ENCODE data around the gene DGKI.

The DGKI gene

GRCh38 chr7:137862964-137863363 is 16.2 kb upstream of the DGKI start:
- H3K4me3 ChIP-seq (ENCODE audit: insufficient read depth, low read length, poor library complexity, severe bottlenecking), result no peak overlapping the region
- H3K79me2 ChIP-seq (ENCODE audit: insufficient read depth, low read length), result no peaks in the 10 kb centered on the region
- no peak overlapping the region for H3K9ac ChIP-seq (ENCODE audit: low read length)
- H3F3A ChIP-seq (ENCODE audit: insufficient read depth), result no peaks in the 10 kb centered on the region
- no peak overlapping the region for H2AFZ ChIP-seq (ENCODE audit: low read depth, low read length, severe bottlenecking)
- no peaks in the 10 kb centered on the region for H3K27me3 ChIP-seq (ENCODE audit: low read length)
- H3K27ac ChIP-seq (ENCODE audit: low read depth, low read length), result no peak overlapping the region
- peaks cover 7% of the 10 kb centered on the region; the same call in 1 of the 2 replicates for H3K9me3 ChIP-seq (ENCODE audit: insufficient read depth, low read length)
- TF ChIP-seq CTCF (IDR thresholded peaks at IDR 0.05; ENCODE audit: insufficient read depth, low read length, poor library complexity, severe bottlenecking), result no peak
- no peak for TF ChIP-seq EZH2phosphoT487 (conservative IDR thresholded peaks at IDR 0.05; ENCODE audit: low read length)
- H3K36me3 ChIP-seq (ENCODE audit: low read length), result no peaks in the 10 kb centered on the region
- no peak overlapping the region for H3K4me2 ChIP-seq (ENCODE audit: low read depth, low read length, poor library complexity, severe bottlenecking)
- no peaks in the 10 kb centered on the region for H3K9me2 ChIP-seq (replicated peaks; ENCODE audit: insufficient read depth, low read length)
- no peaks in the 10 kb centered on the region for H4K20me1 ChIP-seq (ENCODE audit: low read depth, low read length)

GRCh38 chr7:137862358-137862757 is 15.6 kb upstream of the DGKI start:
- Histone ChIP-seq H3K9me2 (replicated peaks; ENCODE audit: insufficient read depth, low read length) (no peaks in the 10 kb centered on the region), H3K27ac (ENCODE audit: low read depth, low read length) (no peak overlapping the region), H3K36me3 (ENCODE audit: low read length) (no peaks in the 10 kb centered on the region), H4K20me1 (ENCODE audit: low read depth, low read length) (no peaks in the 10 kb centered on the region), H2AFZ (ENCODE audit: low read depth, low read length, severe bottlenecking) (no peak overlapping the region), H3K4me3 (ENCODE audit: insufficient read depth, low read length, poor library complexity, severe bottlenecking) (no peak overlapping the region), H3K4me2 (ENCODE audit: low read depth, low read length, poor library complexity, severe bottlenecking) (no peak overlapping the region), H3F3A (ENCODE audit: insufficient read depth) (no peaks in the 10 kb centered on the region), H3K79me2 (ENCODE audit: insufficient read depth, low read length) (no peaks in the 10 kb centered on the region), H3K9ac (ENCODE audit: low read length) (no peak overlapping the region), H3K9me3 (ENCODE audit: insufficient read depth, low read length) (peaks cover 7% of the 10 kb centered on the region; the same call in 1 of the 2 replicates), H3K27me3 (ENCODE audit: low read length) (no peaks in the 10 kb centered on the region)
- no peak for TF ChIP-seq EZH2phosphoT487 (conservative IDR thresholded peaks at IDR 0.05; ENCODE audit: low read length)

- Histone ChIP-seq H3F3A (ENCODE audit: insufficient read depth) (no peaks in the 10 kb centered on the region), H3K79me2 (ENCODE audit: insufficient read depth, low read length) (no peaks in the 10 kb centered on the region), H3K9me3 (ENCODE audit: insufficient read depth, low read length) (peaks cover 7% of the 10 kb centered on the region; the same call in 1 of the 2 replicates), H4K20me1 (ENCODE audit: low read depth, low read length) (no peaks in the 10 kb centered on the region), H3K4me2 (ENCODE audit: low read depth, low read length, poor library complexity, severe bottlenecking) (no peak overlapping the region), H3K9me2 (replicated peaks; ENCODE audit: insufficient read depth, low read length) (no peaks in the 10 kb centered on the region), H3K27me3 (ENCODE audit: low read length) (no peaks in the 10 kb centered on the region), H3K27ac (ENCODE audit: low read depth, low read length) (no peak overlapping the region), H3K36me3 (ENCODE audit: low read length) (no peaks in the 10 kb centered on the region), H3K4me3 (ENCODE audit: insufficient read depth, low read length, poor library complexity, severe bottlenecking) (no peak overlapping the region), H3K9ac (ENCODE audit: low read length) (no peak overlapping the region), H2AFZ (ENCODE audit: low read depth, low read length, severe bottlenecking) (no peak overlapping the region)
- TF ChIP-seq EZH2phosphoT487 (conservative IDR thresholded peaks at IDR 0.05; ENCODE audit: low read length) (no peak), CTCF (IDR thresholded peaks at IDR 0.05; ENCODE audit: insufficient read depth, low read length, poor library complexity, severe bottlenecking) (no peak)
These were observed 13.8 kb upstream of the DGKI start for GRCh38 chr7:137860542-137860941.

GRCh38 chr7:137853053-137853452 is 6.3 kb upstream of the DGKI start:
- Histone ChIP-seq H3K4me3 (ENCODE audit: insufficient read depth, low read length, poor library complexity, severe bottlenecking) (no peak overlapping the region), H3K9ac (ENCODE audit: low read length) (no peak overlapping the region), H3K4me2 (ENCODE audit: low read depth, low read length, poor library complexity, severe bottlenecking) (no peak overlapping the region), H3K9me3 (ENCODE audit: insufficient read depth, low read length) (no peaks in the 10 kb centered on the region), H3F3A (ENCODE audit: insufficient read depth) (no peaks in the 10 kb centered on the region), H3K36me3 (ENCODE audit: low read length) (no peaks in the 10 kb centered on the region), H3K27ac (ENCODE audit: low read depth, low read length) (no peak overlapping the region), H3K27me3 (ENCODE audit: low read length) (no peaks in the 10 kb centered on the region), H3K79me2 (ENCODE audit: insufficient read depth, low read length) (no peaks in the 10 kb centered on the region), H4K20me1 (ENCODE audit: low read depth, low read length) (no peaks in the 10 kb centered on the region), H3K9me2 (replicated peaks; ENCODE audit: insufficient read depth, low read length) (no peaks in the 10 kb centered on the region), H2AFZ (ENCODE audit: low read depth, low read length, severe bottlenecking) (no peak overlapping the region)
- TF ChIP-seq EZH2phosphoT487 (conservative IDR thresholded peaks at IDR 0.05; ENCODE audit: low read length) (no peak), CTCF (IDR thresholded peaks at IDR 0.05; ENCODE audit: insufficient read depth, low read length, poor library complexity, severe bottlenecking) (no peak)
